OCI-LY7 (cell line): ENCODE data around the gene PRPSAP2. TPM values are rescaled to one million over a fixed set of nuclear protein-coding genes. Genes with fewer than 3 reads are reported as not detected.
"Not testable (repeated sequence)": the region's sequence is repeated elsewhere in the genome, so short reads cannot be mapped to it uniquely, and the experiment has no call there.

Experiments used
- BruUV-seq: library from RNA; stranded (reverse); fragments of 400-500 nt; replicated peaks from 2 replicates; lab custom pipeline; 2021; lab: Mats Ljungman, UMichigan
- CTCF ChIA-PET: fragments of 300-600 bp; sonication (Branson Sonifier 250); formaldehyde crosslinking; loops from one replicate; lab custom pipeline; 2022; ENCODE audit warnings: antibody characterized with exemption; ENCODE audit not compliant: unreplicated experiment; lab: Charles Lee
- POLR2A ChIA-PET: fragments of 300-600 bp; sonication (Branson Sonifier 250); formaldehyde crosslinking; loops from one replicate; lab custom pipeline; 2022; ENCODE audit warnings: antibody characterized with exemption; lab: Charles Lee
- DNase-seq: peaks from one replicate; pipeline ENCODE4 v3.0.0-alpha.2; 2015; ENCODE audit warnings: low spot score
- H2AFZ ChIP-seq: fragments of 200-600 bp; sonication (generic), shearing (Covaris generic); 2 replicates; pipeline ENCODE4 v1.6.1; 2014; ENCODE audit warnings: mild to moderate bottlenecking, antibody characterized with exemption, low read length, moderate library complexity
- H3K27ac ChIP-seq: fragments of 200-600 bp; sonication (generic); 2 replicates; pipeline ENCODE4 v1.5.1; 2014; ENCODE audit warnings: mixed run types, low read depth, mild to moderate bottlenecking, moderate library complexity, low read length, inconsistent platforms; ENCODE audit not compliant: poor library complexity, severe bottlenecking
- H3K36me3 ChIP-seq: fragments of 200-600 bp; sonication (generic); 2 replicates; pipeline ENCODE4 v1.6.1; 2014; ENCODE audit warnings: mild to moderate bottlenecking, antibody characterized with exemption, low read length, moderate library complexity, mixed read lengths; ENCODE audit not compliant: insufficient read depth
- H3K4me1 ChIP-seq: fragments of 200-600 bp; sonication (generic); 2 replicates; pipeline ENCODE4 v1.5.1; 2014; ENCODE audit warnings: mild to moderate bottlenecking, low read length; ENCODE audit not compliant: insufficient read depth, poor library complexity, severe bottlenecking
- H3K4me2 ChIP-seq: fragments of 200-600 bp; sonication (generic); 2 replicates; pipeline ENCODE4 v1.6.1; 2014; ENCODE audit warnings: mild to moderate bottlenecking, low read length
- H3K4me3 ChIP-seq: fragments of 200-600 bp; sonication (generic); 2 replicates; pipeline ENCODE4 v1.5.1; 2014; ENCODE audit warnings: mild to moderate bottlenecking, low read depth, low read length; ENCODE audit not compliant: poor library complexity, severe bottlenecking
- H3K79me2 ChIP-seq: fragments of 200-600 bp; sonication (generic); 2 replicates; pipeline ENCODE4 v1.6.1; 2016; ENCODE audit warnings: low read depth, mild to moderate bottlenecking, low read length, moderate library complexity, mixed read lengths; ENCODE audit not compliant: insufficient read depth
- H3K9me2 ChIP-seq: fragments of 200-600 bp; sonication (generic); 2 replicates; pipeline ENCODE4 v1.6.1; 2016; ENCODE audit warnings: mild to moderate bottlenecking, low read length, mixed read lengths; ENCODE audit not compliant: insufficient read depth
- H3K9me3 ChIP-seq: fragments of 200-600 bp; sonication (generic); 2 replicates; pipeline ENCODE4 v1.6.1; 2014; ENCODE audit warnings: mild to moderate bottlenecking, mixed run types, low read length, mixed read lengths
- H4K20me1 ChIP-seq: fragments of 200-600 bp; sonication (generic); 2 replicates; pipeline ENCODE4 v1.6.1; 2014; ENCODE audit warnings: mild to moderate bottlenecking, antibody characterized with exemption, low read length, moderate library complexity, mixed read lengths; ENCODE audit not compliant: insufficient read depth
- CTCF ChIP-seq: fragments of 200-600 bp; sonication (generic); conservative IDR thresholded peaks from 2 replicates; pipeline ENCODE4 v1.5.1; 2014; ENCODE audit warnings: mild to moderate bottlenecking, antibody characterized with exemption, low read length, moderate library complexity, mixed read lengths
- EZH2phosphoT487 ChIP-seq: fragments of 200-600 bp; sonication (generic); IDR thresholded peaks from 2 replicates; pipeline ENCODE4 v1.6.1; 2018; ENCODE audit warnings: low read depth, borderline replicate concordance, mild to moderate bottlenecking, mixed run types, antibody characterized with exemption, low read length, moderate library complexity, mixed read lengths
- intact Hi-C: fragments of 100-400 bp; cut with micrococcal nuclease; formaldehyde crosslinking; loops from one replicate; pipeline ENCODE4 v1.10.0; 2022; ENCODE audit not compliant: unreplicated experiment
- total RNA-seq, 2 experiments: library from RNA; depleted of rRNA in 1 of 2; stranded (reverse); fragments of >200 nt in 1 of 2; shearing (Covaris generic) in 1 of 2; gene quantifications; 2 replicates each; pipeline ENCODE4 v1.2.3, GENCODE V29; 2014 to 2022

Gene PRPSAP2
- total RNA-seq, 2 experiments from 2014 or later, result 59.3 to 90.2 TPM

GRCh38 chr17:18921912-18922451 lies 64.1 kb downstream of the PRPSAP2 start:
- peaks cover 18% of the 10 kb centered on the region; the same call in 1 of the 2 replicates for H3K79me2 ChIP-seq
- peaks cover 60% of the 10 kb centered on the region for H3K4me1 ChIP-seq
- no peaks in the 10 kb centered on the region for H4K20me1 ChIP-seq
- no peaks in the 10 kb centered on the region for H3K9me2 ChIP-seq
- ChIA-PET POLR2A (interaction anchor here (0.6 to 1.0 kb wide), 2 partner anchors 23 to 371 kb away, joined by 3 to 4 read pairs; no protein-coding TSS in a partner anchor), CTCF (no interaction called here)
- BruUV-seq, result TSS peak; percentile 13
- H3K9me3 ChIP-seq, result no peaks in the 10 kb centered on the region
- H3K36me3 ChIP-seq, result peaks cover 40% of the 10 kb centered on the region
- H2AFZ ChIP-seq, result peak overlapping the region; percentile 49; the same call in 1 of the 2 replicates
- intact Hi-C loops, result loop anchor here (2.0 kb wide), 1 partner anchor 63 kb away; the partner anchor contains the start of gene PRPSAP2
- peak overlapping the region; percentile 41 for H3K4me3 ChIP-seq
- DNase-seq, result peak; percentile 45
- H3K4me2 ChIP-seq, result peak overlapping the region; percentile 71
- TF ChIP-seq EZH2phosphoT487, result no peak
- TF ChIP-seq CTCF, result 0 out of 2 replicates have a peak, but pooled peaks have one; percentile 4
- peak overlapping the region; percentile 69 for H3K27ac ChIP-seq

GRCh38 chr17:18922596-18922995 lies 64.7 kb downstream of the PRPSAP2 start:
- H3K9me2 ChIP-seq, intact Hi-C loops, H3K9me3 ChIP-seq, H4K20me1 ChIP-seq, CTCF ChIA-PET, BruUV-seq: not testable (repeated sequence)
- Histone ChIP-seq H3K27ac (peak overlapping the region; percentile 69), H2AFZ (peak overlapping the region; percentile 49; the same call in 1 of the 2 replicates), H3K4me2 (peak overlapping the region; percentile 71), H3K79me2 (peaks cover 18% of the 10 kb centered on the region; the same call in 1 of the 2 replicates), H3K4me1 (peaks cover 58% of the 10 kb centered on the region), H3K36me3 (peaks cover 43% of the 10 kb centered on the region), H3K4me3 (peak overlapping the region; percentile 41)
- POLR2A ChIA-PET, result interaction anchor here (1.0 to 1.1 kb wide), 2 partner anchors 19 to 23 kb away, joined by 4 read pairs; no protein-coding TSS in a partner anchor
- peak; percentile 33 for DNase-seq

- H3K4me2 ChIP-seq, result peak overlapping the region; percentile 28; the same call in 1 of the 2 replicates
- POLR2A ChIA-PET, result no interaction called here
- H3K4me3 ChIP-seq, result no peak overlapping the region
- H3K79me2 ChIP-seq, result peaks cover 18% of the 10 kb centered on the region; the same call in 1 of the 2 replicates
- no peaks in the 10 kb centered on the region for H3K9me2 ChIP-seq
- no peak for TF ChIP-seq CTCF
- no peak for TF ChIP-seq EZH2phosphoT487
- peak; percentile 33 for DNase-seq
- intact Hi-C loops, result no loop called here
- H3K36me3 ChIP-seq, result peaks cover 54% of the 10 kb centered on the region
- CTCF ChIA-PET, result no interaction called here
- peak overlapping the region; percentile 19 for H3K27ac ChIP-seq
- BruUV-seq, result no TSS peak
- no peaks in the 10 kb centered on the region for H3K9me3 ChIP-seq
- no peak overlapping the region for H2AFZ ChIP-seq
- H3K4me1 ChIP-seq, result peaks cover 52% of the 10 kb centered on the region
- no peaks in the 10 kb centered on the region for H4K20me1 ChIP-seq
Measured at GRCh38 chr17:18925187-18925586, 67.3 kb downstream of the PRPSAP2 start.
